ENCODE results near the gene KIF26A. TPM values are rescaled to one million over a fixed set of nuclear protein-coding genes. Genes with fewer than 3 reads are reported as not detected.

The KIF26A gene
- total and polyA plus RNA-seq, 2 of the 4 experiments (the other 2 are of a cell fraction) = not detected

DNA sequence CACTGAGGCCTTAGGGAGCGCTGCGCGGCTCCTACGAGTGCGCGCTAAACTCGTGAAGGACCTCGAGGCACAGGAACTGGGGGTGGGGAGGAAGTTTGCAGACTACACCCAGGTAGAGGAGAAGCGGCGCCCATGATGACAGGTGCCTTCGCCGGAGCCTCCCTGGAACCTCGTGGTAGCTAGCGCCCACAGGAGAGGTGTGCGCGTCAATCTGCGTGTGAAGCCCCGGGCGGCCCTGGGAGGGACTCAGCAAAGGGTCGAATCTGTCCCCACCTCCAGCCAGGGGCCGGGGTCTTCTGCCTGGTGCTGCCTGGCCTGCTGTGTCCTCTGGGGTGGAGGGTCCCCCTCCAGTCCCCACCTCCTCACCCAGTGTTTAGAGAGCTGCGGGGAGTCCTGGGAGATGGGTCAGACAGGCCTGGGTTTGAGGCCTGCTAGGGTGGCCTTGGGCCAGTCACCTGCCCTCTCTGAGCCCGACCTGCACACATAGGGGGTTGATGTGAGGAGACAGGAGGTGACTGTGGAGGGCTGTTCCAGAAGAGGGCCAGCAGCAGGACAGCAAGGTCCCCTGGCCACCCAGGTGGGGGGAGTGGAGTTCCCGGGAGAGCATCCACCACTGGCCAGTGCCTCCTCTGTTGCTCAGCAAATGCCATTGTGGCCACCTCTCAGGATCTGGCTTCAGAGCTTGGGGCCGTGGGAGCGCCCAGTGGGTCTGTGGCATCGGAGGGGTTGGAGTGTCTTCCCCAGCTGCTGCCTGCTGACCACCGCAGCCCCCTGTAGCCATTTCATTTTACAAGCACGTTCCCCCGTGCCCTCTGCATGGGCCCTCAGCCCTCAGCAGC, 20.2 kb upstream of the KIF26A start (continued):
- no peak for TF ChIP-seq CHD1 (IDR thresholded peaks at IDR 0.05; ENCODE audit: low read depth, low read length)

GRCh38 chr14:104119119-104119487, 19.3 kb upstream of the KIF26A start:
- peaks cover 17% of the 10 kb centered on the region; the same call in 1 of the 2 replicates for H3K27me3 ChIP-seq (ENCODE audit: control insufficient read depth, insufficient read depth, low read length)
- H3K4me2 ChIP-seq (ENCODE audit: low read depth, low read length) = no peak overlapping the region
- H3K9me1 ChIP-seq (ENCODE audit: insufficient read depth, low read length) = no peaks in the 10 kb centered on the region
- H3K4ac ChIP-seq (ENCODE audit: low read depth, low read length) = no peak overlapping the region
- no peaks in the 10 kb centered on the region for H3K9me3 ChIP-seq (ENCODE audit: control insufficient read depth, insufficient read depth, low read length)
- intact Hi-C loops (cut with micrococcal nuclease) (no loop called here), dilution Hi-C loops (cut with HindIII; ENCODE audit: low sequenced_read_pairs, unreplicated experiment) (no loop called here), in situ Hi-C loops (cut with MboI; ENCODE audit: low sequenced_read_pairs) (no loop called here)
- H4K8ac ChIP-seq (ENCODE audit: low read depth in 2 of 2, low read length in 2 of 2) = no peak overlapping the region
- H2BK15ac ChIP-seq (ENCODE audit: low read depth, low read length) = no peak overlapping the region
- BruUV-seq (replicated peaks) = no TSS peak
- H3K4me1 ChIP-seq (ENCODE audit: control insufficient read depth, insufficient read depth, low read length) = no peaks in the 10 kb centered on the region
- H3K9ac ChIP-seq (ENCODE audit: low read depth, low read length) = no peak overlapping the region
- TF ChIP-seq MXI1 (IDR thresholded peaks at IDR 0.05; ENCODE audit: borderline replicate concordance, low read depth, low read length) = no peak
- TF ChIP-seq RAD21 (IDR thresholded peaks at IDR 0.05; ENCODE audit: low read length) = no peak
- no peak for TF ChIP-seq RFX5 (IDR thresholded peaks at IDR 0.05; ENCODE audit: low read depth, low read length)
- TF ChIP-seq NFE2L2 (IDR thresholded peaks at IDR 0.05; ENCODE audit: low read depth, low read length) = no peak
- no peak for TF ChIP-seq FOS (IDR thresholded peaks at IDR 0.05; ENCODE audit: low read depth, low read length)
- TF ChIP-seq RCOR1 (IDR thresholded peaks at IDR 0.05; ENCODE audit: insufficient replicate concordance, low read length) = no peak
- TF ChIP-seq BHLHE40 (IDR thresholded peaks at IDR 0.05; ENCODE audit: low read depth, low read length) = no peak
- TF ChIP-seq SMC3 (IDR thresholded peaks at IDR 0.05; ENCODE audit: low read depth, low read length) = no peak
- TF ChIP-seq, protein P1, sequence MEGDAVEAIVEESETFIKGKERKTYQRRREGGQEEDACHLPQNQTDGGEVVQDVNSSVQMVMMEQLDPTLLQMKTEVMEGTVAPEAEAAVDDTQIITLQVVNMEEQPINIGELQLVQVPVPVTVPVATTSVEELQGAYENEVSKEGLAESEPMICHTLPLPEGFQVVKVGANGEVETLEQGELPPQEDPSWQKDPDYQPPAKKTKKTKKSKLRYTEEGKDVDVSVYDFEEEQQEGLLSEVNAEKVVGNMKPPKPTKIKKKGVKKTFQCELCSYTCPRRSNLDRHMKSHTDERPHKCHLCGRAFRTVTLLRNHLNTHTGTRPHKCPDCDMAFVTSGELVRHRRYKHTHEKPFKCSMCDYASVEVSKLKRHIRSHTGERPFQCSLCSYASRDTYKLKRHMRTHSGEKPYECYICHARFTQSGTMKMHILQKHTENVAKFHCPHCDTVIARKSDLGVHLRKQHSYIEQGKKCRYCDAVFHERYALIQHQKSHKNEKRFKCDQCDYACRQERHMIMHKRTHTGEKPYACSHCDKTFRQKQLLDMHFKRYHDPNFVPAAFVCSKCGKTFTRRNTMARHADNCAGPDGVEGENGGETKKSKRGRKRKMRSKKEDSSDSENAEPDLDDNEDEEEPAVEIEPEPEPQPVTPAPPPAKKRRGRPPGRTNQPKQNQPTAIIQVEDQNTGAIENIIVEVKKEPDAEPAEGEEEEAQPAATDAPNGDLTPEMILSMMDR (conservative IDR thresholded peaks at IDR 0.05; ENCODE audit: low read depth, low read length) = no peak
- TF ChIP-seq MAFK (IDR thresholded peaks at IDR 0.05; ENCODE audit: low read depth, low read length) = no peak
- H3K4me3 ChIP-seq (ENCODE audit: insufficient read depth, low read depth, low read length) = no peak overlapping the region
- no peaks in the 10 kb centered on the region for H3K79me1 ChIP-seq (ENCODE audit: low read depth in 1 of 2, low read length in 2 of 2)
- no peak overlapping the region for H3K14ac ChIP-seq (replicated peaks; ENCODE audit: low read depth, low read length)
- no peak overlapping the region for H3K23ac ChIP-seq (ENCODE audit: low read depth, low read length)
- H3K18ac ChIP-seq (ENCODE audit: low read depth, low read length) = no peak overlapping the region
- POLR2A ChIA-PET (ENCODE audit: unreplicated experiment) = no interaction called here
- no peaks in the 10 kb centered on the region; the same call in 1 of the 2 replicates for H4K20me1 ChIP-seq (ENCODE audit: insufficient read depth, low read length)
- no peaks in the 10 kb centered on the region for H3K36me3 ChIP-seq (ENCODE audit: control insufficient read depth, insufficient read depth, low read length)
- no peak overlapping the region for H2BK5ac ChIP-seq (ENCODE audit: low read depth, low read length, poor library complexity, severe bottlenecking)
- no peak overlapping the region for H2BK20ac ChIP-seq (ENCODE audit: low read depth, low read length)
- H4K5ac ChIP-seq (ENCODE audit: low read depth, low read length) = no peak overlapping the region
- no peak overlapping the region for H3K56ac ChIP-seq (ENCODE audit: extremely low read depth, insufficient read depth, low read length)
- WGBS, 2 experiments (ENCODE audit: extremely low coverage in 2 of 2, insufficient read length in 1 of 2) = no CpG with 5 or more reads among the region's 3 CpGs
- H2AFZ ChIP-seq (replicated peaks; ENCODE audit: low read length, poor library complexity) = no peak overlapping the region
- no peak overlapping the region for H2AK5ac ChIP-seq (ENCODE audit: low read depth, low read length)
- no peak for DNase-seq
- CTCF ChIA-PET = no interaction called here
- H2AK9ac ChIP-seq (replicated peaks; ENCODE audit: low read depth, low read length, poor library complexity) = no peak overlapping the region
- H3K27ac ChIP-seq (ENCODE audit: insufficient read depth, low read length) = no peak overlapping the region
- H4K91ac ChIP-seq (ENCODE audit: insufficient read depth, low read depth, low read length) = no peak overlapping the region
- no peak for ATAC-seq (ENCODE audit: low read depth)
- no peak overlapping the region for H2BK120ac ChIP-seq (ENCODE audit: low read depth, low read length)

All from IMR-90 (cell line).